K562 (cell line): ENCODE data around the gene PHF12. TPM values are rescaled to one million over a fixed set of nuclear protein-coding genes. Genes with fewer than 3 reads are reported as not detected.

Experiments used
- CBFA2T2 ChIP-seq: fragments of 450-650 bp; conservative IDR thresholded peaks from 2 replicates; pipeline ENCODE4 v1.6.1; 2017; ENCODE audit warnings: mild to moderate bottlenecking
- CC2D1A ChIP-seq: fragments of 450-650 bp; IDR thresholded peaks from 2 replicates; pipeline ENCODE4 v1.6.1; 2017; ENCODE audit warnings: mild to moderate bottlenecking
- COPS2 ChIP-seq: fragments of 450-650 bp; conservative IDR thresholded peaks from 2 replicates; pipeline ENCODE4 v1.6.1; 2016; ENCODE audit warnings: mild to moderate bottlenecking, moderate library complexity
- DPF2 ChIP-seq: fragments of 450-650 bp; IDR thresholded peaks from 2 replicates; pipeline ENCODE4 v1.6.1; 2016
- E2F3 ChIP-seq: fragments of 250-450 bp; sonication (Bioruptor Pico); IDR thresholded peaks from 2 replicates; pipeline ENCODE4 v1.4.0; 2020; ENCODE audit warnings: mild to moderate bottlenecking
- ETV5 ChIP-seq: sonication (generic); formaldehyde crosslinking; IDR thresholded peaks from 2 replicates; pipeline ENCODE4 v1.4.0; 2020; ENCODE audit warnings: low read depth, mild to moderate bottlenecking, missing genetic modification reagents
- FOXK2 ChIP-seq, 2 experiments: fragments of 450-650 bp; IDR thresholded peaks in 1 of 2; conservative IDR thresholded peaks in 1 of 2; 2 replicates each; pipeline ENCODE4 v1.6.1; 2016; ENCODE audit warnings: low read depth in 2 of 2, mild to moderate bottlenecking in 1 of 2
- FOXM1 ChIP-seq, 2 experiments: fragments of 450-650 bp in 1 of 2; sonication (generic) in 1 of 2; formaldehyde crosslinking in 1 of 2; IDR thresholded peaks; 2 replicates each; pipeline versions ENCODE4 v1.6.1 to v1.9.0; 2017 to 2022; ENCODE audit warnings: low read depth in 2 of 2, mild to moderate bottlenecking in 2 of 2, missing genetic modification reagents in 1 of 2, moderate library complexity in 1 of 2
- GATAD2B ChIP-seq: fragments of 450-650 bp; IDR thresholded peaks from 2 replicates; pipeline ENCODE4 v1.6.1; 2017; ENCODE audit warnings: mild to moderate bottlenecking, borderline replicate concordance
- HNRNPLL ChIP-seq: fragments of 200-400 bp; formaldehyde crosslinking; IDR thresholded peaks from 2 replicates; pipeline ENCODE4 v1.6.1; 2017; ENCODE audit warnings: low read length, low read depth, mild to moderate bottlenecking; ENCODE audit not compliant: poor library complexity, severe bottlenecking
- KAT2B ChIP-seq: IDR thresholded peaks from one replicate; pipeline ENCODE4 v1.6.1; 2012; ENCODE audit warnings: low read depth, mild to moderate bottlenecking, control low read depth, inconsistent platforms, low read length, moderate library complexity
- MEIS2 ChIP-seq: fragments of 450-650 bp; IDR thresholded peaks from 2 replicates; pipeline ENCODE4 v1.6.1; 2014; ENCODE audit warnings: mild to moderate bottlenecking; ENCODE audit not compliant: partially characterized antibody
- NELFE ChIP-seq: IDR thresholded peaks from 2 replicates; pipeline ENCODE4 v1.6.1; 2011; ENCODE audit warnings: mild to moderate bottlenecking; ENCODE audit not compliant: insufficient read depth, insufficient read length
- NFIC ChIP-seq: fragments of 450-650 bp; IDR thresholded peaks from 2 replicates; pipeline ENCODE4 v1.6.1; 2017; ENCODE audit warnings: mild to moderate bottlenecking, inconsistent platforms
- POLR2AphosphoS2 ChIP-seq: IDR thresholded peaks from 2 replicates; pipeline ENCODE4 v1.6.1; 2012; ENCODE audit warnings: low read length, improper control_type of control experiment
- RBM22 ChIP-seq: fragments of 200-400 bp; formaldehyde crosslinking; IDR thresholded peaks from 2 replicates; pipeline ENCODE4 v1.6.1; 2018; ENCODE audit warnings: low read length, low read depth; ENCODE audit not compliant: poor library complexity, severe bottlenecking
- SOX6 ChIP-seq: fragments of 450-650 bp; IDR thresholded peaks from 2 replicates; pipeline ENCODE4 v1.6.1; 2014; ENCODE audit warnings: mild to moderate bottlenecking
- STAT5A ChIP-seq: IDR thresholded peaks from 2 replicates; pipeline ENCODE4 v1.6.1; 2012; ENCODE audit warnings: low read length, inconsistent platforms, borderline replicate concordance
- TAL1 ChIP-seq: fragments of 450-650 bp; IDR thresholded peaks from 2 replicates; pipeline ENCODE4 v1.6.1; 2016; ENCODE audit warnings: mild to moderate bottlenecking
- TEAD1 ChIP-seq, 2 experiments: fragments of 450-650 bp in 1 of 2; sonication (generic) in 1 of 2; formaldehyde crosslinking; IDR thresholded peaks; 2 replicates each; pipeline versions ENCODE4 v1.4.0 to v1.8.0; 2020 to 2022; ENCODE audit warnings: mild to moderate bottlenecking in 2 of 2, missing genetic modification reagents in 1 of 2
- ZBED1 ChIP-seq: IDR thresholded peaks from 2 replicates; pipeline ENCODE4 v1.6.1; 2014
- ZBTB7A ChIP-seq: IDR thresholded peaks from 2 replicates; pipeline ENCODE4 v1.6.1; 2011; ENCODE audit warnings: low read depth, mild to moderate bottlenecking, low read length, moderate library complexity, borderline replicate concordance; ENCODE audit not compliant: control insufficient read depth
- ZNF197 ChIP-seq: fragments of 200-800 bp; sonication (Bioruptor generic); IDR thresholded peaks from 2 replicates; pipeline ENCODE4 v1.6.1; 2016; ENCODE audit warnings: low read depth, missing genetic modification characterization, missing compliant biosample characterization
- ZNF561 ChIP-seq: fragments of 450-650 bp; formaldehyde crosslinking; conservative IDR thresholded peaks from 2 replicates; pipeline ENCODE4 v1.4.0; 2020; ENCODE audit warnings: mild to moderate bottlenecking, moderate library complexity
- ZNF57 ChIP-seq: fragments of 450-650 bp; formaldehyde crosslinking; IDR thresholded peaks from 2 replicates; pipeline ENCODE4 v1.4.0; 2020; ENCODE audit warnings: mild to moderate bottlenecking, moderate library complexity
- ZNF766 ChIP-seq: fragments of 200-800 bp; sonication (Bioruptor generic); conservative IDR thresholded peaks from 2 replicates; pipeline ENCODE4 v1.6.1; 2016; ENCODE audit warnings: missing genetic modification characterization, missing compliant biosample characterization
- polyA plus RNA-seq, 8 experiments: library from polyadenylated mRNA; depleted of rRNA in 4 of 8; stranded (reverse) in 5 of 8; unstranded in 3 of 8; fragments of >200 nt; fragmentation: Nextera tagmentation in 2 of 8; fragmentation: Illumina TruSeq in 1 of 8; extraction: Ambion mirVana in 2 of 8; extraction: Trizol in 1 of 8; gene quantifications; 2 replicates each; pipeline versions ENCODE4 v1.2.1 to v1.2.3, GENCODE V29; 2011 to 2014; ENCODE audit warnings: inconsistent platforms in 1 of 8, missing spikeins in 1 of 8
- total RNA-seq, 7 experiments: library from RNA; depleted of rRNA in 6 of 7; stranded (reverse); fragments of >200 nt in 6 of 7; fragmentation: Illumina TruSeq in 2 of 7; extraction: Trizol in 2 of 7; gene quantifications; 2 replicates each; pipeline versions ENCODE4 v1.2.1 to v1.2.3, GENCODE V29; 2011 to 2021; ENCODE audit warnings: low replicate concordance in 1 of 7
- TF ChIP-seq, protein P1 (sequence below): sonication (generic); formaldehyde crosslinking; IDR thresholded peaks from 2 replicates; pipeline ENCODE4 v1.9.0; 2022; ENCODE audit warnings: mild to moderate bottlenecking, missing genetic modification reagents
- TF ChIP-seq, protein P2 (sequence below): fragments of 250-450 bp; sonication (Bioruptor Pico); IDR thresholded peaks from 2 replicates; pipeline ENCODE4 v1.6.1; 2021; ENCODE audit warnings: mild to moderate bottlenecking
- TF ChIP-seq, protein P3 (sequence below), 3 experiments: fragments of 200-800 bp in 1 of 3; sonication (Bioruptor generic) in 1 of 3; sonication (generic) in 1 of 3; formaldehyde crosslinking in 1 of 3; IDR thresholded peaks; 2 replicates each; pipeline versions ENCODE4 v1.6.1 to v1.8.0; 2016 to 2022; ENCODE audit warnings: mild to moderate bottlenecking in 2 of 3, missing compliant biosample characterization in 2 of 3, missing genetic modification characterization in 2 of 3, missing genetic modification reagents in 1 of 3

PHF12 gene
- total and polyA plus RNA-seq, 9 of the 15 experiments (the other 6 are each of a cell fraction or from before 2014, with no cell fraction given), result 0.82 to 31.3 (median 13.5) TPM

DNA sequence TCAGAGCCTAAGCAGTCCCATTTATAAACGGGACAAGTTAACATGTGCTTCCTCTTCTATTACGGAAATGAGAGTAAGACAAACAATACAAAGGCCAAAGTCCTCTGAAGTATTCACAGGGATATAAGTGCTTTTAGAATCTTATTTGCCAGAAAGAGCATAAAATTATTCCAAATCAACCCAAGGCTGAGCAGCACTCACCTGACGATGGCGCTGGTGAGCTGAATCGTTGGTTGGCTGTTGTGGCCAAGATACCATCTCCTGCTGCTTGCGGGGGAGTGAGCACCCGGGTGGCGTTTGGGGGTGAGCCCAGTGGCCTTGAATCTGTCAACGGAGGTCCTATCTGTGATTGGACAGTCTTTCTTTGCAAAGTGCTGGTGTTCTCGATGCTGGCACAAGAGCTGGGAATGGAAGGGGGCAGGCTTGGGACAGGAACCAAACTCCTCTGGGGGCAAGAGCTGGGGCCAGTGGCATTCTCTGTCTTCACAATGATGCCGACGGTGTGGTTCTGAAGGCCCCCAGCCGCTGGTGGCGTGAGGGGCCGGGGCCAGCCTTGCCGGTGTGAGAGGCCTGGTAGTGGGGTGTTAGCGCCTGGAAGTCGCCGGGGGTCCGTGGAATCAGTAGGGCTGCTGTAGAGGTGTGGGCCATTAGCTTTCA lies 38.9 kb downstream of the PHF12 start (continued):
- TF ChIP-seq, protein P1, sequence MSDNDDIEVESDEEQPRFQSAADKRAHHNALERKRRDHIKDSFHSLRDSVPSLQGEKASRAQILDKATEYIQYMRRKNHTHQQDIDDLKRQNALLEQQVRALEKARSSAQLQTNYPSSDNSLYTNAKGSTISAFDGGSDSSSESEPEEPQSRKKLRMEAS (CRISPR knock-in tag), result peak; percentile 50; the same call in 1 of the 2 replicates
- peak; percentile 73 for TF ChIP-seq CBFA2T2
- TF ChIP-seq HNRNPLL, result no peak
- TF ChIP-seq TAL1, result peak; percentile 81
- TF ChIP-seq ZNF561, result no peak
- peak; percentile 63 to 65 for TF ChIP-seq FOXK2 (conservative IDR thresholded peaks at IDR 0.05 in 1 of 2, IDR thresholded peaks at IDR 0.05 in 1 of 2; ENCODE audit: low read depth in 2 of 2)
- TF ChIP-seq CC2D1A, result peak; percentile 49; the same call in 1 of the 2 replicates
- peak; percentile 69; the same call in 1 of the 2 replicates for TF ChIP-seq STAT5A
- TF ChIP-seq COPS2, result no peak
- TF ChIP-seq NELFE, result no peak
- TF ChIP-seq FOXM1 (IDR thresholded peaks at IDR 0.05; ENCODE audit: low read depth), result 0 out of 2 replicates have a peak, but pooled peaks have one; percentile 27
- no peak for TF ChIP-seq FOXM1 (CRISPR knock-in tag; IDR thresholded peaks at IDR 0.05; ENCODE audit: low read depth)
- TF ChIP-seq ZBED1, result no peak
- TF ChIP-seq ZNF766 (CRISPR knock-in tag), result 0 out of 2 replicates have a peak, but pooled peaks have one; percentile 51
- no peak for TF ChIP-seq KAT2B
- peak; percentile 73 for TF ChIP-seq SOX6
- peak; percentile 96 for TF ChIP-seq MEIS2
- TF ChIP-seq ZNF197 (CRISPR knock-in tag), result no peak
- no peak for TF ChIP-seq E2F3 (CRISPR knock-in tag)
- TF ChIP-seq NFIC, result peak; percentile 78
- TF ChIP-seq GATAD2B, result peak; percentile 71; the same call in 1 of the 2 replicates
- 0 out of 4 replicates have a peak, but pooled peaks have one; percentile 18 to 60 for TF ChIP-seq TEAD1 (CRISPR knock-in tag; IDR thresholded peaks at IDR 0.05)
- TF ChIP-seq, protein P2, sequence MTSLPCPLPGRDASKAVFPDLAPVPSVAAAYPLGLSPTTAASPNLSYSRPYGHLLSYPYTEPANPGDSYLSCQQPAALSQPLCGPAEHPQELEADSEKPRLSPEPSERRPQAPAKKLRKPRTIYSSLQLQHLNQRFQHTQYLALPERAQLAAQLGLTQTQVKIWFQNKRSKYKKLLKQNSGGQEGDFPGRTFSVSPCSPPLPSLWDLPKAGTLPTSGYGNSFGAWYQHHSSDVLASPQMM, result no peak
- TF ChIP-seq, protein P3, sequence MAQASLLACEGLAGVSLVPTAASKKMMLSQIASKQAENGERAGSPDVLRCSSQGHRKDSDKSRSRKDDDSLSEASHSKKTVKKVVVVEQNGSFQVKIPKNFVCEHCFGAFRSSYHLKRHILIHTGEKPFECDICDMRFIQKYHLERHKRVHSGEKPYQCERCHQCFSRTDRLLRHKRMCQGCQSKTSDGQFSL (CRISPR knock-in tag; IDR thresholded peaks at IDR 0.05), result no peak
- TF ChIP-seq, protein P3 (tag; IDR thresholded peaks at IDR 0.05), result peak in 1 of 2 experiments; percentile 43; a peak in 1 of 4 replicates
- TF ChIP-seq DPF2, result peak; percentile 94
- TF ChIP-seq POLR2AphosphoS2, result peak; percentile 81; the same call in 1 of the 2 replicates
- peak; percentile 73 for TF ChIP-seq RBM22
- TF ChIP-seq ETV5 (CRISPR knock-in tag), result no peak
- TF ChIP-seq ZNF57 (CRISPR knock-in tag), result no peak
- TF ChIP-seq ZBTB7A, result 0 out of 2 replicates have a peak, but pooled peaks have one; percentile 30
